NK-92 (cell line): ENCODE measurements around the gene IMPG1.

Source experiments
- DNase-seq: peaks from one replicate; lab custom pipeline; 2025; ENCODE audit not compliant: unreplicated experiment; lab: John Stamatoyannopoulos, UW

Gene IMPG1

DNA sequence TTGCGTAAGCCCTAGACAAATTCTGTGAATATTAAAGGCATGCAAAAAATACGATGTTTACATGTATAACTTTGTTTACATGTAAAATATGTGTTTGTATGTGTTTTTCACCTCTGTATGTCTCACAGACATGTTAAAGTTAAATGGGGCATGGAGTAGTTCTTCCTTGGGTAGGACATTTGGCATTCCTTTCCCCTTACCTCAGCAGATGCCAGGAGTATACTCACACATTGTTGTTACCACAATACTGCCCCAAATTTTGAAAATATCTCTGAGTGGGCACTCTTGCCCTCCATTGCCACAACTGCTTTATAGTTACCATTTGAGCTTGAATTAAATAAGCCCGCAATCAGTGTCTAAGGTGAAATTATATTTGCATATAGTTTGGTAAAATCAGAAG lies 175.9 kb downstream of the IMPG1 start:
- DNase-seq = no peak

DNA sequence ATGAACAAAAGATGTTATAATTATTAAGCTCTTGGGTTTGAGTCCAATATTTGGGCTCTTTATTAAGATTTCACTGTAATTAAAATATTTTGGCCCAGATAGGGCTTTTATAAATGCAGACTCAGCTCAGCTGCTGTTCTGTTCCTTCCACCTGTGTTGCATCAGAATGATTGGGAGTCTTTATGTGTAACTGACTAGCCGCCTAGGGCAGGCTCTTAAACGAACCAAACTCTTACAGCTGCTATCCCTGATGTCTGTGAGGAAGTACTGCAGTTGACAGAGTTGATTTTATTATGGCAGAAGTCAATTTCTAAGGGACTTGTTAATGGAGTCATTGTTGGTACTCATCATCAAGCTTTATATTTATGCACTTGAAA lies 178.7 kb downstream of the IMPG1 start:
- DNase-seq = no peak

DNA sequence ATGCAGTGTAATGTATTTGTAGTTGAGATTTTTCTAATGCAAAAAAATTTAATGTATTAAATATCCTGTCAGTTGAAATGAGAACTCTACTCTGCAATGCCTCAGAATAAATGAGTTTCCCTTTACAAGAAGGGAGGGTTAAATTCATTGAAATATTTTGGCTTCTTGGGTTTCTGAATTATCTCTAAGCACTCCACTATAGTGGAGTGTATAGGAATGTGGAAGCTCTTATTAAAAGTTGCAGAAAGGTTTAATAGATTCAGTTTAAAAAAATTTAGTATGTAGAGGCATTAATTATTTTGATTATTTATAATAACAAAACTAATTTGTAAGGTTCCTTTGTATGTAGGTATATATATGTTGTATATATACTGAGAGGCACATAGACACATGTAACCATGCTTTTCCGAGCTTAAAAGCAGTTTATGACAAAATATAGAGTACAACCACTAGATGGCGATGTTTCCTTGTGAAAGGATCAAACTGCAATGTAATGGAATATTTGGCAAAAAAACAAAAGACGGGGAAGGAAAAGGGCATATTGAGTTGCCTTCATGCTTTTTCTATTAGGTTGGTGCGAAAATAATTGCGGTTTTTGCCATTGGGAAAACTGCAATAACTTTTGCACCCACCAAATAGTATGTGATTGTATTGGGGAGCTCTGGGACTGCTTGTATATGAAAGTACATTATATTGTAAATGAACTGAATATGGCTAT lies 179.2 kb downstream of the IMPG1 start:
- no peak for DNase-seq

DNA sequence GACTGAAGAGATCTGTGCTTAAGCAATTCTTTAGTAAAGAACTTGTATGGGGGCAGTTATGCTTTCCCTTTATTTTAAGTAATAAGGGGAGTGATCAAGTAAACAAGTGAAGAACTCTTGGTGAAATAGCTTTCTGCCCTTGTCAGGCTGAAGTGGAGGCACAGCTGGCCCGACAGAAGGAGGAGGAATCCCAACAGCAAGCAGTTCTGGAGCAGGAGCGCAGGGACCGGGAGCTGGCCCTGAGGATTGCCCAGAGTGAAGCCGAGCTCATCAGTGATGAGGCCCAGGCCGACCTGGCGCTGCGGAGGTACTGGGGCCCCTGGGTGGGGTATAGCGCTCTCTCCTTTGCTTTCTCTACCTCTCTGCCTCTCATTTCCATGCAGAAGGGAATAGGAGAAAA lies 180.1 kb downstream of the IMPG1 start:
- DNase-seq = no peak

DNA sequence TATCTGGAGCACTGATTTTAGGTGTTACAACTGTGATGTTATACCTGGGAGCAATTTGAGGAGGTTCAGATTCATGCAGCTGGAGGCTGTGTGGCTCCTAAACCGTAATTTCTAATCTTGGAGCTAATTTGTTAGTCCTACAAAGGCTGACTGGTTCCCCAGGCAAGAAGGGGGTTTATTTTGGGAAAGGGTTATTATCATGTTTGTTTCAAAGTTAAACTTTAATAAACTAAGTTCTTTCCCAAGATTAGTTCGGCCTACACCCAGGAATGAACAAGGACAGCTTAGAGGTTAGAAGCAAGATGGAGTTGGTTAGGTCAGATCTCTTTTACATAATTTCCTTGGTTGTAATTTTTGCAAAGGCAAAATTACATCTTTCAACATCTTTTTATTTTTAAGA lies 187.6 kb downstream of the IMPG1 start:
- DNase-seq = no peak

DNA sequence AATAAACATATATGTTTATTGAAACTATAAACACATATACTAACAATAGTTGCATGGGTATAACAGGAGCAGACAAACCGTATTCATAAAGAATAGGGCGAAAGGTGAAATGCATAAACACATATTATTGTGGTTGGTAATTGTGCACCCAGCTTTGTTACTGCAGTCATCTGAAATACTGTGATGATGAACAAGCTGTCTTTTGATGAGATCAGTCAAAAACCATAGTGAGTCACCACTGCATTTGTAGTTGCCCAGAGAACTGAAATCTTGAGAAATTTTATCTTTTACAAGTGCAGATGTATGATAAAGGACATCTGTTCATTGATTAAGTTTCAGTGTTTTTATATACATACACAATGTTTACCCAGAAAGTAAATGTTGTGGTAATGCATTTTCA lies 189.7 kb downstream of the IMPG1 start:
- no peak for DNase-seq

DNA sequence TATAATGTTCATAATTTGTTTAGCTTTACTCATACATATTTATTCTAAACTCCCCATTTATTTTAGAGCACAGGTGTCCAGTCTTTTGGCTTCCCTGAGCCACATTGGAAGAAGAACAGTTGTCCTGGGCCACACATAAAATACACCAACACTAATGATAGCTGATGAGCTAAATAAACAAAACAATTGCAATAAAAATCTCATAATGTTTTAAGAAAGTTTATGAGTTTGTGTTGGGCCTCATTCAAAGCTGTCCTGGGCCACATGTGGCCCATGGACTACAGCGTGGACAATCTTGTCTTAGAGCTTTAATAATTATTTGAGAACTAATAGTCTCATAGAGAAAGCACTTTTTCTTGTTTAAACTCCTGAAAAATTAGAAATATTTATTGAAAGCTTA lies 192.2 kb downstream of the IMPG1 start:
- no peak for DNase-seq

DNA sequence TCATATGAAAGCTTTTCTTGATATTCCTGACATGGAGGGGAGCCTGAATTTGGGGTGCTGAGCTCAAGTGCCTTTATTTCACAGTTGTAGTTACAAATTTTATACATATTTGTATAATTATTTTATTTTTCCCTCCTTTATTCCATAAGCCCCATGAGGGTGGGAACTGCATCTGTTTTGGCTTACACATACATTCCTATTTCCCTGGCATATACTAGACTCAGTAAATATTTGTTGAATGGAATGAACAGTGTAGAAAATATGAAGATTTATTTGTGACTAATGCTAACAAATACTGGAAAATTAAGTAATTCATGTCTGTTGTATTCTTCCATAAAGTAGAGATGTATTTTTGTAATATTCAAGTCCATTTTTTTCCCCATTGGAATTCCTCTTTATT lies 196.3 kb downstream of the IMPG1 start:
- DNase-seq = no peak

DNA sequence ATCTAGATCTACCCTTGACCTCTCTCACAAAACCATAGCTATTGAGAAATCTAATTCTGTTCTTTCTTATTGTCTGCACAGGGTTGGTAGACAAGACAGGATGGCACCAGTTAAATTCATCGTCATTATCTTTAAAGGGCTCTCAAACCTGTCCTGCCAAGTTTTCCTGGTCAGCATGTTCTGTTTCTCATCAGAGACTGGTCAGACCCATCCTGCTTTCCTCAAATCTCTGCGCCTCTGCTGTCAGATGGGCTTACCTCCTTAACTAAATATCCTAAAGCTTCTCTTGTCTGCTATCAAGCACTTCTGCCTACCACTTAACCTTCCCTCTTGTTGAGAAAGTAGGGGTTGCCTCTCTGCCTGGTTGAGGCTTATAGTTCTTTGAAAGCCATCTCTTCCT lies 198.2 kb downstream of the IMPG1 start:
- no peak for DNase-seq
